Islet precursor cell (in vitro differentiated cells): ENCODE results near the gene SPATA31E1.
"Not testable (repeated sequence)": the region's sequence is repeated elsewhere in the genome, so short reads cannot be mapped to it uniquely, and the experiment has no call there.

Experiments
- DNase-seq: peaks from one replicate; pipeline ENCODE4 v3.0.0-alpha.2; 2018

Gene SPATA31E1

GRCh38 chr9:87934444-87934843, 51.8 kb downstream of the SPATA31E1 start:
- not testable (repeated sequence) for DNase-seq

DNA sequence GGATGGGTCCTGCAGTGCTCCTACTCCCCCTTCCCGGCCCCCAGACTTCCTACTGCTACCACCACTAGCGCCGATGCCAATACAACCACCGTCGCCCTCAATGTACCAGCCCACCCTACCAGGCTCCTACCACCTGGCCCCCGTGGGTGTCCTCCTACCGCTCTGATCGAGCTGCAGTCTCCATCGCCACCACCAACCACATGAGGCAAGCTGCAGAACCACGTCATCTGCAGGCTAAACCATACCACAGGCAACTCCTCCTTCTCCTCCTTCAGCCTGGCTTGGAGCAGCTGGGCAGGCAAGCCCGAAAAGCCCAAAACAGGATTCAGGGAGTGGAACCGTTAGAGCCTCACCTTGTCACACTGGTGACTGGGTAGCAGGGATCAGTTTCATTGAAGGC, 54.7 kb downstream of the SPATA31E1 start:
- not testable (repeated sequence) for DNase-seq

DNA sequence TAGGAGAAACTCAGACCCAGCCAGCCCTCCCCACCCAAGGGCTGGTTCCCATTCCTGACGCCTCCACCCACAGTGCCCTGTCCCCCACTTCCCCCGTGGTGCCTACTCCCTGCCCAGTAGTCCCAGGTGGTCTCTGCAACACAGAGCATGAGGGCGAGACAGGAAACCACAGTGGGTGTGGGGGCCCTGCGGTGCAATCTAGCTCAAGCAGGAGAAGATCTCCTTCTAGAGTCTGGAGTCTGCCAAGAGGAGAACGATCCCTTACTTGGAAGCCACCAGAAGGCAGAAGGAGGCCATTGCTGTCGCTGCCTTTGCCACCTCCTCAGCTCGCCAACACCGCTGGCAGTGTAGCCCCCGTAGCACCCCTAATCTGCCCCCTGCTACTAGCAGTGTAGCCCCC, 55.2 kb downstream of the SPATA31E1 start:
- DNase-seq, result not testable (repeated sequence)

GRCh38 chr9:87938336-87938735, 55.7 kb downstream of the SPATA31E1 start:
- DNase-seq, result not testable (repeated sequence)
